KOPT-K1 (cell line): ENCODE data around the gene MS4A18.
"Not testable (repeated sequence)": the region's sequence is repeated elsewhere in the genome, so short reads cannot be mapped to it uniquely, and the experiment has no call there.

ENCODE experiments used
- H3K27ac ChIP-seq: fragments of 200-600 bp; sonication (generic); 2 replicates; pipeline ENCODE4 v1.5.1; 2016; ENCODE audit warnings: antibody characterized with exemption, mild to moderate bottlenecking, low read depth, low read length; ENCODE audit not compliant: poor library complexity, severe bottlenecking
- H3K36me3 ChIP-seq: fragments of 200-600 bp; sonication (generic); 2 replicates; pipeline ENCODE4 v1.5.1; 2017; ENCODE audit warnings: antibody characterized with exemption, mild to moderate bottlenecking, low read length, moderate library complexity; ENCODE audit not compliant: insufficient read depth
- H3K9me3 ChIP-seq: fragments of 200-600 bp; sonication (generic); 2 replicates; pipeline ENCODE4 v1.5.1; 2017; ENCODE audit warnings: antibody characterized with exemption, low read length, mild to moderate bottlenecking; ENCODE audit not compliant: insufficient read depth, poor library complexity, severe bottlenecking

The MS4A18 gene

DNA sequence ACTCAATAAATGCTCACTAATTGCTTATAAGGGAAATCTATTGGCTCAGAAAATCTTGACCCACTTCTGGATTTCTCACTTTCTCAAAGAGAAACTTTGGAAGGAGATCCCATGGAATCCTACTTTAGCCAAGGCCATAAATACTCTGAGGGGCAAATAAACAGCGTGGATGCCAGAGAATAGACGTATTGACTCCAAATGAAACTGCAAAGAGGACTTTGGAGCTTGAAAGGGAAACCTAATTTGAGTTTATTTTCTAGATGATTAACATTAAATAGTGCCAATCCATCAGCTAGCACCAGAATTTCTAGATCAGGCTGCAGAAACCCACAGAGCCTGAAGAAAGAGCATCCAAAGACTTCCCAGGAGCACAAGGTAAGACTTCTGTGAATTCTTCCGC is at the start of gene MS4A18:
Gene MS4A18 (plus strand): TSS at position 301 of the 400 bp plus-strand sequence.
- peaks cover 3% of the 10 kb centered on the region for H3K9me3 ChIP-seq
- H3K27ac ChIP-seq, result no peak within 1 kb of the TSS

GRCh38 chr11:60678231-60678630 is 46.3 kb upstream of the MS4A18 start:
- not testable (repeated sequence) for H3K27ac ChIP-seq, H3K36me3 ChIP-seq
- peaks cover 27% of the 10 kb centered on the region for H3K9me3 ChIP-seq

More for the DNA sequence above, at the start of gene MS4A18:
- no peaks in the 10 kb centered on the region for H3K36me3 ChIP-seq

- Histone ChIP-seq H3K27ac (no peak overlapping the region), H3K9me3 (peaks cover 24% of the 10 kb centered on the region), H3K36me3 (no peaks in the 10 kb centered on the region)
Observed at GRCh38 chr11:60679879-60680278, 44.6 kb upstream of the MS4A18 start.

DNA sequence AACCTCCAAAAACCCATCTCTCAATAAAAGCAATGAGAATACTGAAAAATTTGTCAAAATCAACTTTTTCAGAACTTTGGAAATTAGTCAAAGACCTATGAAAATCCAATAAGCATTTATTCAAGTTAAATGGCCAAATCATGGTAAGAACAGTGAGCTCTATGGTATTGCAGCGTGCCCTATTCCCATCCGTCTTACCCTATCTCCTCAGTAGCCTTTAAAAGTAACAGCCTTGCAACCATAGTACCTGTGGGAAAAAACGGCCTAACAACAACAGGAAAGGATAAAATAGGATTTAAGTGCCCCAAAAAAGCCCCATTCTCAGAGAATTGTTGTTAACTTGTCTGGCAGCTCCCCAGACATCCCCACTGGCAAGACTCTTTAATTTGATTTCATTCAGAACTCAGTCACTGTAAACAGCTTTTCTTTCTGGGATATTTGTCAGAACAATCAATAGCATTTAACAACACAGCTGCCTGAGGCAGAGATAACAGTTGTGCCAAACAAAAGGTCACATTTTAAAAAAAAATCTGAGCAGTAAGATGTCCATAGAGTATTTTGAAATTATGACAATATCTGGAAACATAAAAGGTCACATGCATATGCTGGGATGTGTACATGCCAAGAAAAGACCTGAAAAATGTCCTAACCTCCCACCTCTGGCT is 43.9 kb upstream of the MS4A18 start:
- Histone ChIP-seq H3K27ac (no peak overlapping the region), H3K36me3 (no peaks in the 10 kb centered on the region), H3K9me3 (peaks cover 24% of the 10 kb centered on the region)

DNA sequence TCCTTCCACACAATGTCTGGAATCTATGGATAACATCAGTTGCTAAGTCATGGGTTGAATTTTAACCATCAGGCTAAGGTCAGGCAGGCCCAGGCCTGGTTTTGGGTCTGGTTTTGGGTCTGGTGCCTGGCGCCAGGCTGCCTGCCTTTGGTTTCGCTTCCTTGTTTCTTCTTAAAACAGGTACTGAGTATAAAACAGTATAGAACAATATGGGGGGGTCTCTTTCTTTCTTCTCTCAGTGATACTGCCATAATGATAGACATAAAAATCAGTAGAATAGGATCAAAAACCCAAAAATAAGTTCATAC is 40.0 kb upstream of the MS4A18 start:
- H3K27ac ChIP-seq, result not testable (repeated sequence)

GRCh38 chr11:60691661-60692060 is 32.9 kb upstream of the MS4A18 start:
- H3K36me3 ChIP-seq, result no peaks in the 10 kb centered on the region
- no peak overlapping the region for H3K27ac ChIP-seq
- no peaks in the 10 kb centered on the region for H3K9me3 ChIP-seq

More for the DNA sequence above, 40.0 kb upstream of the MS4A18 start:
- not testable (repeated sequence) for H3K36me3 ChIP-seq, H3K9me3 ChIP-seq

DNA sequence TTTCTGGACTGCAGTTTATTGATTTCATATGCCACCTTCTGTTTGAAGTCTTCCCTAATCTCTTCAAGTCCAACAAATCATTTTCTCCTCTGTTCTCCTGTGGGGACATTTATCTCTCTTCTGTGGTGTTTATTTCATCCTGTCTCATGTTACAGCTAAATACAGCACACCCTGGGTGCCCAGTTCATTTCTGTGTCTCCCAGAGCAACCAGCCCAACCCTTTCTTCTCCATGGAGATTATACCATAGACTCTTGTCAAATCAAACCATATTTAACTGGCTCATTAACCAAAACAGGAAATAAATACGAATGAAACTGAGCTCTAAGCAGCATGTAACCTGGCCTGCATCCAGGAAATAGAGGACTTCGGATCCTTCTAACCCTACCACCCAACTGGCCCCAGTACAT is 25.2 kb upstream of the MS4A18 start, which contains the start of gene MS4A8:
Gene MS4A8 (plus strand): TSS at position 329 of the 408 bp plus-strand sequence. CDS start 1,249 bp downstream, outside the sequence.
- Histone ChIP-seq H3K27ac (no peak within 1 kb of the TSS), H3K9me3 (no peaks in the 10 kb centered on the region), H3K36me3 (no peaks in the 10 kb centered on the region)

- H3K27ac ChIP-seq, result no peak overlapping the region
- H3K9me3 ChIP-seq, result no peaks in the 10 kb centered on the region
Observed at GRCh38 chr11:60699936-60700335, 24.6 kb upstream of the MS4A18 start.

GRCh38 chr11:60700689-60701468 is 23.6 kb upstream of the MS4A18 start:
- Histone ChIP-seq H3K36me3 (no peaks in the 10 kb centered on the region), H3K9me3 (no peaks in the 10 kb centered on the region), H3K27ac (no peak overlapping the region)

More at GRCh38 chr11:60699936-60700335, 24.6 kb upstream of the MS4A18 start:
- no peaks in the 10 kb centered on the region for H3K36me3 ChIP-seq

- no peaks in the 10 kb centered on the region for H3K36me3 ChIP-seq
- H3K9me3 ChIP-seq, result no peaks in the 10 kb centered on the region
- no peak overlapping the region for H3K27ac ChIP-seq
Observed at GRCh38 chr11:60701469-60701818, 23.1 kb upstream of the MS4A18 start.

GRCh38 chr11:60703374-60703773 is 21.1 kb upstream of the MS4A18 start:
- Histone ChIP-seq H3K27ac (no peak overlapping the region), H3K9me3 (no peaks in the 10 kb centered on the region)

GRCh38 chr11:60705895-60706294 is 18.6 kb upstream of the MS4A18 start:
- H3K27ac ChIP-seq, result no peak overlapping the region
- H3K9me3 ChIP-seq, result no peaks in the 10 kb centered on the region
- no peaks in the 10 kb centered on the region for H3K36me3 ChIP-seq

More at GRCh38 chr11:60703374-60703773, 21.1 kb upstream of the MS4A18 start:
- H3K36me3 ChIP-seq, result no peaks in the 10 kb centered on the region

- Histone ChIP-seq H3K36me3 (no peaks in the 10 kb centered on the region), H3K27ac (no peak overlapping the region), H3K9me3 (no peaks in the 10 kb centered on the region)
Observed at GRCh38 chr11:60706931-60707330, 17.6 kb upstream of the MS4A18 start.

DNA sequence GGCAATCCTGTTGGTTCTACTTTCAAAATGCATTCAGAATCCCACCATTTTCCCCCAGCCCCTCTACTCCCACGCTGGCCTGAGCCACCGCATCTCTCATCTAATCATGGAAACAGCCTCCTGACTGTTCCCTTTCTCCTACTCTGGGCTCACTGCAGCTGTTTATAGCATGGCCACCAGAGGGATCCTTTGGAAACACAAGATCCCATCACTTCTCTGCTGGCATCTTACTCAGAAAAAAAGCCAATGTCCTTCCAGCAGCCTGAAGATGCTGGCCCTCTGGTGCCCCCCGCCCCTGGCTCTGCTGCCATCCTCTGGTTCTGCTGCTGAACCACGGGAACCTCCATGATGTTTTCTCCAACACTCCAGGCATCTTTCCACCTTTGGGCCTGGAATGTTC is 14.0 kb upstream of the MS4A18 start:
- no peak overlapping the region for H3K27ac ChIP-seq
- no peaks in the 10 kb centered on the region for H3K9me3 ChIP-seq
- H3K36me3 ChIP-seq, result no peaks in the 10 kb centered on the region

DNA sequence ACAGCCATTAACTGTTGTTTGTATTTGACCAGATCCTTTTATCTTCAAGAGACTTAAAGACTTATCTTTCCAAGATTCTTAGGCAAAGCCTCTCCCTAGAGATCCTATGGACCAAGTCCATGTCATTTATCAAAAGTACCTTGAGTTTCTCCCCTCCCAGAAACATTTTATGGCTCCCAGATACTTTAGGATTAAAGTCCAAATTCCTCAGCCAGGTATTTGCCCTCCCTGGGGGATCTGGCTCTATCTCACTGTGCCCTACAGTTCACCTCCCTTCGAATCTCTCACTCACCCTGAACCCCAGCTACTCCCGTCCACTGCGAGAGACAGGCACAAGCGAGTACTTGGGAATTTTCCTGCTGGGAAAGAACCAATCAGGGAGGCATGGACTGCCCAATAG is 13.2 kb upstream of the MS4A18 start:
- no peaks in the 10 kb centered on the region for H3K9me3 ChIP-seq
- no peak overlapping the region for H3K27ac ChIP-seq
- H3K36me3 ChIP-seq, result no peaks in the 10 kb centered on the region

DNA sequence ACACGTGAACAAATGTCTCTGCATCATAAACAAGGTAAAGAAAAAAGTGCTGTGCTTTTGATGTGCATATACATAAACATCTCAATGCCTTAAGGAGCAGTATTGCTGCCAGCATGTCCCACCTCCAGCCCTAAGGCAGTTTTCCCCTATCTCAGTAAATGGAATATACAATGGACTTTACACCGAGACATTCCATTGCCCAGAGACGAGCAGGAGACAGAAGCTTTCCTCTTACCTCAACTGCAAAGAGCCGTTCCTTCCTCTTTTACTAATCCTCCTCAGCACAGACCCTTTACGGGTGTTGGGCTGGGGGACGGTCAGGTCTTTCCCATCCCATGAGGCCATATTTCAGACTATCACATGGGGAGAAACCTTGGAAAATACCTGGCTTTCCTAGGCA is 11.1 kb upstream of the MS4A18 start:
- not testable (repeated sequence) for H3K27ac ChIP-seq, H3K9me3 ChIP-seq, H3K36me3 ChIP-seq
